GM21786 (cell line): ENCODE measurements around the gene RAD17.
"Not testable (repeated sequence)": the region's sequence is repeated elsewhere in the genome, so short reads cannot be mapped to it uniquely, and the experiment has no call there.

Experiments used
- ATAC-seq: cut with Tn5 transposase; IDR thresholded peaks from one replicate; pipeline ENCODE4 v1.9.1; 2021; ENCODE audit not compliant: unreplicated experiment

Gene RAD17

GRCh38 chr5:69455428-69455988, 85.9 kb downstream of the RAD17 start:
- not testable (repeated sequence) for ATAC-seq

GRCh38 chr5:69462170-69462569, 92.6 kb downstream of the RAD17 start:
- no peak for ATAC-seq
